ENCODE measurements around the gene CATSPER3.

DNA sequence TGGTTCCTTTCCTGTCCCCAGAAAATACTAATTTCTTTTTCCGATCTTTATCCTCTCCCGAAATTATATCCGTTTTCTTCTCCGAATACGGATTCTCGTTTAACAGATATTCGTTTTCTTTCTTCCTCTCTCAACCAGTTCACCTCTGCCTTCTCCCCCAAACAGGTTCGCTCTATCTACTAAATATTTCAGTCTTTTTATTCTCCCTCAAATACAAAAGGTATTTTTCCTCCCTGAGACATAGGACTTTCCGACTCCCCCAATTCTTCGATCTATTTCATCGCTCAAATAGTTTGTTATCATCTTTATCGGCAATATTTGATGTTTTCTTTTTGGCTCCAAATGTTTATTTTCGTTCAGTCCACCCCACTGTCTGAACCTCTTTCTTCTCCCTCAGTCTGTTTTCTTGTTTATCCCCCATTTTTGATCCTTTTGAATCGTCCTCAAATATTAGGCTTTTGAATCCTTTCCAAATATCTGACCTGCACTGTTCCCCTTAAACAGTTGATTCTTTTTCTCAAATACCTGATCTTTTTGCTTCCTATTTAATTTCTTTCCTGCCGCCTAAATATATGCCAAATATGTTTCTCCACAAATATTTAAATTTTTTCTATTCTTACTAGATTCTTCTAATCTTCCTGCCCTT, 61.9 kb downstream of the CATSPER3 start:
- TF ChIP-seq, protein P1, sequence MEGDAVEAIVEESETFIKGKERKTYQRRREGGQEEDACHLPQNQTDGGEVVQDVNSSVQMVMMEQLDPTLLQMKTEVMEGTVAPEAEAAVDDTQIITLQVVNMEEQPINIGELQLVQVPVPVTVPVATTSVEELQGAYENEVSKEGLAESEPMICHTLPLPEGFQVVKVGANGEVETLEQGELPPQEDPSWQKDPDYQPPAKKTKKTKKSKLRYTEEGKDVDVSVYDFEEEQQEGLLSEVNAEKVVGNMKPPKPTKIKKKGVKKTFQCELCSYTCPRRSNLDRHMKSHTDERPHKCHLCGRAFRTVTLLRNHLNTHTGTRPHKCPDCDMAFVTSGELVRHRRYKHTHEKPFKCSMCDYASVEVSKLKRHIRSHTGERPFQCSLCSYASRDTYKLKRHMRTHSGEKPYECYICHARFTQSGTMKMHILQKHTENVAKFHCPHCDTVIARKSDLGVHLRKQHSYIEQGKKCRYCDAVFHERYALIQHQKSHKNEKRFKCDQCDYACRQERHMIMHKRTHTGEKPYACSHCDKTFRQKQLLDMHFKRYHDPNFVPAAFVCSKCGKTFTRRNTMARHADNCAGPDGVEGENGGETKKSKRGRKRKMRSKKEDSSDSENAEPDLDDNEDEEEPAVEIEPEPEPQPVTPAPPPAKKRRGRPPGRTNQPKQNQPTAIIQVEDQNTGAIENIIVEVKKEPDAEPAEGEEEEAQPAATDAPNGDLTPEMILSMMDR (IDR thresholded peaks at IDR 0.05): no peak
- TF ChIP-seq POLR2A (IDR thresholded peaks at IDR 0.05): no peak
